ENCODE results near the gene RAPGEF2.

RAPGEF2 gene

GRCh38 chr4:159158083-159158617, 55.3 kb downstream of the RAPGEF2 start:
- TF ChIP-seq SNAI2 (CRISPR knock-in tag; IDR thresholded peaks at IDR 0.05) (no peak), ZNF70 (CRISPR knock-in tag; IDR thresholded peaks at IDR 0.05) (no peak), CSDC2 (CRISPR knock-in tag; IDR thresholded peaks at IDR 0.05) (no peak), ZNF8 (CRISPR knock-in tag; IDR thresholded peaks at IDR 0.05) (no peak), TOX (CRISPR knock-in tag; IDR thresholded peaks at IDR 0.05; ENCODE audit: borderline replicate concordance) (no peak), GLIS3 (CRISPR knock-in tag; IDR thresholded peaks at IDR 0.05) (no peak), POU6F1 (CRISPR knock-in tag; IDR thresholded peaks at IDR 0.05; ENCODE audit: borderline replicate concordance, low read depth) (no peak), RARB (CRISPR knock-in tag; IDR thresholded peaks at IDR 0.05) (no peak), ISL1 (CRISPR knock-in tag; IDR thresholded peaks at IDR 0.05) (no peak), ESRRG (CRISPR knock-in tag; IDR thresholded peaks at IDR 0.05) (no peak), ARNTL (CRISPR knock-in tag; IDR thresholded peaks at IDR 0.05; ENCODE audit: borderline replicate concordance, low read depth) (no peak), PPARA (CRISPR knock-in tag; IDR thresholded peaks at IDR 0.05; ENCODE audit: borderline replicate concordance) (no peak), OSR1 (CRISPR knock-in tag; IDR thresholded peaks at IDR 0.05) (no peak), CREB5 (CRISPR knock-in tag; IDR thresholded peaks at IDR 0.05; ENCODE audit: low read depth) (no peak), ZC3H10 (CRISPR knock-in tag; IDR thresholded peaks at IDR 0.05) (no peak), TSHZ2 (CRISPR knock-in tag; IDR thresholded peaks at IDR 0.05) (no peak)

GRCh38 chr4:159158985-159159384, 56.1 kb downstream of the RAPGEF2 start:
- TF ChIP-seq CSDC2 (CRISPR knock-in tag; IDR thresholded peaks at IDR 0.05) (no peak), GLIS3 (CRISPR knock-in tag; IDR thresholded peaks at IDR 0.05) (no peak), CSRNP3 (CRISPR knock-in tag; IDR thresholded peaks at IDR 0.05) (no peak), POU6F1 (CRISPR knock-in tag; IDR thresholded peaks at IDR 0.05; ENCODE audit: borderline replicate concordance, low read depth) (no peak), RARB (CRISPR knock-in tag; IDR thresholded peaks at IDR 0.05) (no peak), BACH2 (CRISPR knock-in tag; IDR thresholded peaks at IDR 0.05; ENCODE audit: borderline replicate concordance) (no peak), ESRRG (CRISPR knock-in tag; IDR thresholded peaks at IDR 0.05) (no peak), TCF4 (CRISPR knock-in tag; IDR thresholded peaks at IDR 0.05; ENCODE audit: borderline replicate concordance) (no peak), ARNTL (CRISPR knock-in tag; IDR thresholded peaks at IDR 0.05; ENCODE audit: borderline replicate concordance, low read depth) (no peak), OSR1 (CRISPR knock-in tag; IDR thresholded peaks at IDR 0.05) (no peak), ZNF565 (CRISPR knock-in tag; conservative IDR thresholded peaks at IDR 0.05; ENCODE audit: low read depth) (no peak), ZFP3 (CRISPR knock-in tag; IDR thresholded peaks at IDR 0.05) (no peak), ZFP30 (CRISPR knock-in tag; IDR thresholded peaks at IDR 0.05) (no peak), PATZ1 (CRISPR knock-in tag; IDR thresholded peaks at IDR 0.05; ENCODE audit: borderline replicate concordance) (no peak), PPARA (CRISPR knock-in tag; IDR thresholded peaks at IDR 0.05; ENCODE audit: borderline replicate concordance) (no peak), ZC3H10 (CRISPR knock-in tag; IDR thresholded peaks at IDR 0.05) (no peak)

More at GRCh38 chr4:159158083-159158617, 55.3 kb downstream of the RAPGEF2 start:
- ATAC-seq, result no peak

More at GRCh38 chr4:159158985-159159384, 56.1 kb downstream of the RAPGEF2 start:
- ATAC-seq, result no peak
